ENCODE data around the gene CNR1. TPM values are rescaled to one million over a fixed set of nuclear protein-coding genes. Genes with fewer than 3 reads are reported as not detected.
A peak's percentile ranks its signal among the peaks of the same experiment; 100 is the strongest.

The CNR1 gene
- total and polyA plus RNA-seq, 2 donors (not counting 3 experiments of a cell fraction or from before 2014, with no cell fraction given): 0.06 TPM; not detected in 1

- H3K4me2 ChIP-seq (ENCODE audit: insufficient read depth, low read length): no peak overlapping the region
- POLR2A ChIA-PET: no interaction called here
- CTCF ChIA-PET: no interaction called here
- no peak overlapping the region for H3K9ac ChIP-seq (replicated peaks; ENCODE audit: extremely low read depth, insufficient read depth, low read length)
- H3K4me1 ChIP-seq (ENCODE audit: control insufficient read depth, extremely low read depth, insufficient read depth, low read length): no peaks in the 10 kb centered on the region
- no peak overlapping the region for H2AFZ ChIP-seq (ENCODE audit: low read depth, low read length)
- TF ChIP-seq, protein P1, sequence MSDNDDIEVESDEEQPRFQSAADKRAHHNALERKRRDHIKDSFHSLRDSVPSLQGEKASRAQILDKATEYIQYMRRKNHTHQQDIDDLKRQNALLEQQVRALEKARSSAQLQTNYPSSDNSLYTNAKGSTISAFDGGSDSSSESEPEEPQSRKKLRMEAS (IDR thresholded peaks at IDR 0.05; ENCODE audit: insufficient read depth, insufficient read length): no peak
- TF ChIP-seq POLR2AphosphoS5 (IDR thresholded peaks at IDR 0.05; ENCODE audit: insufficient read depth, low read depth, low read length) (no peak), GATA2 (IDR thresholded peaks at IDR 0.05; ENCODE audit: insufficient read depth, insufficient read length, low read depth, low read length) (no peak), JUN (IDR thresholded peaks at IDR 0.05; ENCODE audit: borderline replicate concordance, insufficient read depth, insufficient read length, low read depth) (peak; percentile 26), CTCF (IDR thresholded peaks at IDR 0.05; ENCODE audit: extremely low read depth in 1 of 2, insufficient read depth in 1 of 2, low read depth in 1 of 2, low read length in 2 of 2) (no peak), FOS (IDR thresholded peaks at IDR 0.05; ENCODE audit: borderline replicate concordance, insufficient read depth, low read length) (peak; percentile 14), MYC (IDR thresholded peaks at IDR 0.05; ENCODE audit: low read depth, low read length) (no peak), EZH2 (IDR thresholded peaks at IDR 0.05; ENCODE audit: borderline replicate concordance, low read depth, low read length, severe bottlenecking) (no peak), POLR2A (IDR thresholded peaks at IDR 0.05; ENCODE audit: low read depth, low read length) (no peak)
- H4K20me1 ChIP-seq (replicated peaks; ENCODE audit: control insufficient read depth, extremely low read depth, insufficient read depth, low read length): no peaks in the 10 kb centered on the region
- BruUV-seq (replicated peaks): no TSS peak
- no peak overlapping the region for H3K4me3 ChIP-seq (replicated peaks in 1 of 3; ENCODE audit: insufficient read depth in 1 of 3, low read depth in 1 of 3, low read length in 3 of 3)
- intact Hi-C loops (cut with micrococcal nuclease): no loop called here
- DNase-seq (ENCODE audit: low read depth, low spot score): no peak
- dilution Hi-C loops (cut with MboI; ENCODE audit: extremely low pct_ligation_motif_present, low sequenced_read_pairs): no loop called here
- no peak for FAIRE-seq
- no peaks in the 10 kb centered on the region for H3K79me2 ChIP-seq (ENCODE audit: control insufficient read depth, insufficient read depth, low read length)
- H3K27me3 ChIP-seq (ENCODE audit: control insufficient read depth in 2 of 2, insufficient read depth in 2 of 2, low read length in 2 of 2): no peaks in the 10 kb centered on the region
- no peaks in the 10 kb centered on the region for H3K9me3 ChIP-seq (replicated peaks; ENCODE audit: control insufficient read depth, insufficient read depth, low read length)
- no peaks in the 10 kb centered on the region for H3K36me3 ChIP-seq (ENCODE audit: control insufficient read depth in 2 of 2, extremely low read depth in 1 of 2, insufficient read depth in 2 of 2, low read length in 2 of 2)
- H3K27ac ChIP-seq (ENCODE audit: insufficient read depth, low read depth, low read length): no peak overlapping the region
- H3K9me1 ChIP-seq (replicated peaks; ENCODE audit: control insufficient read depth, extremely low read depth, insufficient read depth, low read length): no peaks in the 10 kb centered on the region
These were observed 11.9 kb upstream of the CNR1 start for GRCh38 chr6:88177961-88178464.
